NCI-H524 treated with DMSO at 0.1 percent for 48 hours (cell line): ENCODE measurements around the gene INSC.

Source experiments
- DNase-seq: peaks from one replicate; lab custom pipeline; 2025; lab: John Stamatoyannopoulos, UW

INSC gene

DNA sequence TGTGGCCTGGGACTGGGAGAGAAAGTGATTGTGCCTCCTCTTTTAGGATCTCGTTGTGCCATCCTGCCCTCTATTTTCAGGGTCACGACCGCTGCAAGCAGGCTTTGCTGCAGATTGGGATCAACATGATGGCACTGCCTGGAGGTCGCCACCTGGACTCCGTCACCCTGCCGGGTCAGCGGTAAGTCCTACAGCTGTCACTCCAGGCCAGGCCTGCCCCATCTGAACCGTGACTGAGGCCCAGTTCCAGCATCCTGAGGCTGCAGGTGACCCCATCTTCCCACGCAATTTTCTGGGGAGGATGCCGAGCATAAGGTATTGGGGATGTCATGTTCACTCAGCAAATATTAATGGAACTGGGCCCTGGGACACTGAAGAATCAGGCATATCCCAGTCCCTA lies 34.3 kb downstream of the INSC start:
- no peak for DNase-seq

DNA sequence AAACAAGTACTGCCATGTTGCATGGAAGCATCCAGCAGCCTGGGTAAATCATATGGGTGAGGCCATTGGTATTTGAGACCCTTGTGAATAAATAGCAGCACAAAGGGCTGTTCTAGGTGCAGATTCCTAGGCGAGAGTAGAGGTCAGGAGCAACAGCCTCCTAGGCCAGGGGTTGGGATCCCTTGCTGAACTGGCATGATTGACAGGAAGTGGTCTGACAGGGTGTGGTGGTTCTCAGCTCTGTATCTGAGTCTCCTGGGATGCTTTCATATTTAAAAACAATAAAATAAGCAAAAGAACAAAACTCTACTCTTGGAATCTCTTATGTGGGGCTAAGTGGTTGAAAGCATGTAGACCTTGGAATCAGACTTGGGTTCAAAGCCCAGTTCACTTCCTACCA lies 35.8 kb downstream of the INSC start:
- DNase-seq = no peak

DNA sequence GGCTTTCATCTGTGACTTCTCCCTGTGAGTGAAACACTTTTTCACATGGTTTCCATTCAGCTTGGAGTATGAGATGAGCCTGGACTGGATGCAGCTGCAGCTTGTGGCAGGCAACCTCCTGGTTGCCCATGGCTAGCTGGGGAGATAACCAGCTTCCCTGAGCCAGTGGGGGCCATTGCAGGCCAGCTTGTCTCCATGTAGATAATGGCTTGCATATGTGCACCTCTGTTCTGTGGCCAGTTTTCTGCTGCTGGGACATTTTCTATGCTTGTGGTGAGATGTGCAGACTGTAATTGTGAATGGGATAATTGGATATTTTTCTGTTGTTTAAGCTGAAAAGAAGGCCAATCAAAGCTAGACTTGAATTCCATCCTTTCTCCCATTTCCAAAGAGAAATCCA lies 38.5 kb downstream of the INSC start:
- DNase-seq = no peak

DNA sequence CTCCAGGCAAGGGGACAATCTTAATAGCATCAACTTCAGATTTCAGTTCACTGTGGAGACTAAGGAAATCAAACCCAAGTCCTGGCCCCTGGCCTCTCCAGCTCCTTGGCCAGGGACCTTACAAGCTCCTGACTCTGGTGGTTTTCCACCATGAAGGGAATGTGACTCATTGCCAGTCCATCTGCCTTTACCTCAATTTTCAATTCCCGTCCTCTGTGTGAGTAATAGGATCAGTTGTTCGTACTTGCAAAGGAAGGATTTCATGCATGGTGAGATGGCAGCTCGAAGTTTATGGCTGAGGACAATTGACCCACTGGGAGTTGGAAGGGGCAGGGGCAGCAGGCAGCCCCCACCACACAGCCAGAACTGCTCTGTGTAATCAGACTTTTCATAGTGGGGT lies 42.5 kb downstream of the INSC start:
- no peak for DNase-seq

DNA sequence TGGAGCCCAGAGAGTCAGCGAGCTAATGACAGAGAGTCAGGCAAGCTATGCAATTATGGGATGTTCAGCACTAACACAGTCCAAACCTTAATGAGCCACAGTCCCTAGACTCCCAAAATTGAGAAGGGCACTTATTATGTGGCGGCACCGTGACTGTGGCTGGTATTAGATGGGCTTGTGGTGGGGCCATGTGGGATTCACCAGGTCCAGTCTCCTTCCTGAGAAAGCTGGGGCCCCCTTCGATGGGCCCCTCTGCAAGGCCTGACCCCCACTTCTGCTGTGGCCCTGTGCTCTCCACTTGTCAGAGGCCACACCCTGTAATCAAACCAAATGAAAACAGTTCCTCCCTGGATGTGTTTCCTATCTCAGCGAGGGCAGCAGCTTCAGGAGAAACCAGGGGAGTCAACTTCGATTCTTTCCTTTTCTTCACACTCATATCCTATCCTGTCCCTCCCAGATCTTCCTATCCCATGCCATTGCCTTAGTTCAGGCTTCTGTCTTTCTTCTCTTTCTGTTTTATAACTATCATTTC lies 42.9 kb downstream of the INSC start:
- DNase-seq = no peak

DNA sequence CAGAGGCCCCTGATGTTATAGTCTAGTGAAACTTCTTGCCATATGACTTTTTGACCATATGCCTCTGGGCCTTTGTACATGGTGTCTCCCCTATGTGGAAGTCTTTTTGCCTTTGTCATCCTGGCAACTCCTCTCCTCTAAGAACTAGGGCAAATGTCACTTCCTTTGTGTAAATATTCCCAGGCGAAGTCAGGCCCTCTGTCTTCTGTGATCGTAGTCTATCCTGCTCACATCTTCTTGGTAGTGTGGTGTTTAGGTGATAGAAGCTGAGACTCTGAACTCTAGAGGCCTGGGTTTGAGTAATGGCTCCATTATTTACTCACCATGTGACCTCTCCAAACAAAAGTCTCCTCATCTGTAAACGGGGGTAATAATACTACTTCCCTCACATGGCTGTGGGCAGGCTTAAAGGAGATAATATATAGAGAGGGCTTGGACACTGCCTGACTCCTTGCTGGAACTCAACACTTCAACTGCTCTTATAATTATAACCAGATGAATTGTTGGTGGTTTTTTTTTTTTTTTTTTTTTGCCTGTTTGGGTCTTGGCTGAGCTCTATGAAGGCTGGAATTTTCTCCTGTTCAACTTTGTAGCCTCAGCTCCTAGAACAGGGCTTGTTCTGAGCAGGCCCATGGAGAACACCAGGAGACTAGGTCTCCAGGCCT lies 43.8 kb downstream of the INSC start:
- DNase-seq = no peak

DNA sequence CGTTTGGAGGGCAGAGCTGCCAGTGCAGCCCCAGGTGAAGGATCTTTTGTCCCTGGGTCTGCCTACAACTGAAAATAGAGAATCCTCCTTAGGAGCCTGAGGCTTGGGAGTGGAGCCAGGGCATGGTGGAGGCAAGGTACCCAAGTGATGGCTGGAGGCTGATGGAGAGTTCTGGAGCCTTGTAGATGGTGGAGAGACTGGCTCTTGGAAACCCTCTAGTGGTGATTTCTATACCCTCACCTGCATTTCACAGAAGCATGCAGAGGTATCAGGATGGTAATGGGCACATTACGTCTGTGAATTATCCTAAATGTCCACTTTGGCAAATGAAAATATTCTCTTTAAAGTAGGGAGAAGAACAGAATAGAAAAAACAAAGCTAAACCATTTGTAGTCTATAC lies 44.4 kb downstream of the INSC start:
- no peak for DNase-seq

DNA sequence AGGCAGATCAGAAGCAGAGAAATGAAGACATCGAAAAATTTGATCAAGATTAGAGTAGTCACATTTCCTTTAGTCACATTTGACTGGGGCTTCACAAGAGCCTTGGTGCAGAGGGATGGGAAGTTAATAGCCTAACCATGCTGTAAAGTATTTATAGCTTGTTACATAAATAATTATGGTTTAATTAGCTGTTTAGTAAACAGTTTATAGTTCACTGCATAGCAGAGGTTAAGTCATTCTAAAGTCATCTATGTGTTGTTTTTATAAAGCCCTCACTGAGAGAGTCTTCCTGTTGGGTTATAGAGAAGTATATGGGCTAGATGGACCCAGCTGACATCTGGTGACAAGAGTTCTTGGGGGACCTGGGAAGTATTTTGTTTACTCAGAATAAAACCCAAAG lies 47.1 kb downstream of the INSC start:
- no peak for DNase-seq

DNA sequence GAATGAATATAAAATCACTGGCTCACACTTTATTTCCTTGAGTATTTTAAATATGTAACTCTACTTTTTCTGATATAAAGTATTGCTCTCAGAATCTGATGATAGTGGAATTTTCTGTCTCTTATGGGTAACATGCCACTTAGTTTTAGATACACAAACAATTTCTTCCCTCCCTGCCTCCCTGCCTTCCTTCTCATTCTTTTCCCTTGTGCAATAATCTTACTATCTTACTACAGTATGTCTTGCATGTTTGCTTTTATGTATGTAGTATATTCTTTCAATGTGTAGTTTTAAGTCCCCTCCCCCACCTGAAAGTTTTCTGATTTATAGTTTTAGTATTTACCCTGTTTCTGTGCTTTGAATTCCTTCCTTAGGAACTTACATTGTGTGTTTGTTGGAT lies 48.4 kb downstream of the INSC start:
- DNase-seq = no peak

DNA sequence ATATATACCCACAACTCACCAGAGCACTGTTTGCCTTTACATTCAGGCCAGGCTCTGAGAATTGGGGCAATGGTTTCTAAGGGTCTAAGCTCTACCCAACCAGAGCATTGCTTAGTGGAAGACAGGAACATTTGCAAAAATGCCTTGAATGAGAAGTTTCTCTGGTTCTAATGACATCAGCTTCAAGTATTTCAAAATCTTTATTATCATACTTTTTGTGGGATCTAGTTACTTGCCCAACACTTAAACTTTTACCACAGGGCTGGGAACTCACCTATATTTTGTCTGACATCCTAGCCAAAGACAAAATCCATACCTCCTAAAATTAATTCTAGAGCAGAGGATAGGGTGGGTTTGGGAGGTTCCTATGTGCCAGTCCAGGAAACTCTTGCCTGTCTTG lies 51.5 kb downstream of the INSC start:
- DNase-seq = no peak

DNA sequence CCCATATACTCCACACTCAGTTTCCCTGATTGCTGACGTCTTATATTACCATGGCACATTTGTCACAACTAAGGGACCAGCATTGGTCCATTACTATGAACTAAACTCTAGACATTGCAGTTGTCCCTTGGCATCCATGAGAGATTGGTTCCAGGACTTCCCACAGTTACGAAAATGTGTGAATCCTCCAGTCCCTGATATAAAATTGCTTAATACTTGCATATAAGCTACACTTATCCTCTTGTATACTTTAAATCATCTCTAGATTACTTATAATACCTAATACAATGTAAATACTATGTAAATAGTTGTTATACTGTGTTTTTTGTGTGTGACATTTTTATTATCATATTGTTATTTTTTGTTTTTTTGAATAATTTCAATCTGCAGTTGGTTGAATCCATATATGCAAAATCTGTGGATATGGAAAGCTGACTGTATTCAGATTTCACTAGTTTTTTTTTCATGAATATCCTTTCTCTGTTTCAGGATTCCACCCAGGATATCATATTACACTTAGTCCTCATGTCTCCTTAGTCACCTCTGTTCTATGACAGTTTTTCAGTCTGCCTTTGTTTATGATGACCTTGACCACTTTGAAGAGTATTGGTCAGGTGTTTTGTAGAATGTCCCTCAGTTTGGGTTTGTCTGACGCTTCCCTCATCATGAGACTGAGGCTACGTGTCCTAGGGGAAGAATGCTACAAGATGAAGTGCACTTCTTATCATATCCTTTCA lies 55.3 kb downstream of the INSC start:
- no peak for DNase-seq

DNA sequence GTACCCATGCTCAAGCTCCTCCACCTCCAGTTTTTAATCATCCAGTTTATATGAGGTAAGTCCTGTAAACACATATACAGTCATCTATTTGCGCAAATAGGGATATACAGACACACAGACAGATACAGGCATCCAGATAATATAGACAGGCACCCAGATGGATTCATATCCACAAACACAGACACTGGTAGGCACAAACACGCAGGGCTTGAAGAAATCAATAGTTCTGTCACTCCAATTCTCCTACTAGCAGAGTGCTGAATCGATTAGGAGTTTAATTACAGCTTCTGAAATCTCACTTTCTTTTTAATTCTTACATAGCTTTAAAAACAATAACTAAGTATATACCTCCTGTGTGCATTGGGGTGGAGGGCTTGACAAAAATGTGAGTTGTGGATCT lies 56.0 kb downstream of the INSC start:
- DNase-seq = no peak

DNA sequence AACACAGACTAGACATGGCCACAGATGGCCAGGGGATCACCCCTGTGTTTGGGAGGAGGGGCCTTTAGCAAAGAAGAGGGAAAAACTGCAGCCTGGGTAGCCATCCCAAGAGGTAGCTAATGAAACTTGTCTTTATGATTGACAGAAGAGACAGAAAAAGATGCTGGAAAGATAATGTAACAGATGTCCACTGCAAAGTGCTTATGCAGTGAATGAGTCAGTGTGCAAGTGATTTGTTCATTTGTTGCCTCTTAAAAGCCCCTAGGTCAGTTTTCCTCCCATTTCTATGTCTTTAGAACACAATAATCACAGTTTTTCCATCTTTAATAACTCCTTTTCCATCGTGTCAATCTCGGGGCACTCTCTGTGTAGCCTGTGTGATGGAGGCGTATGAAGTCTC lies 57.2 kb downstream of the INSC start:
- peak; percentile 45 for DNase-seq

DNA sequence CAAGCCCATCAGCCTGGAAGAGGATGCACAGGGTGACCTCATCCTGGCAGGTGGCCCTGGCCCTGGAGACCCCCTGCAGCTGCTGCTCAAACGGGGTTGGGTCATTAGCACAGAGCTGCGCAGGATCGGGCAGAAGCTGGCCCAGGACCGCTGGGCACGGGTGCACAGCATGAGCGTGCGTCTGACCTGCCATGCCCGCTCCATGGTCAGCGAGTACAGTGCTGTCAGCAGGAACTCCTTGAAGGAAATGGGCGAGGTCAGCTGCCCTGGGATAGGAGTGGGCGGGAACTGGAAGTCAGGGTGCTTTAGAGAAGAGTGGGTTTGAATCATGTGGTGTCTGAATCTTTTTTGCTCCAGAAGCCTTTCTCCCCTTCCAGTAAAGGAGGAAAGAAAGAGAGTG lies 61.1 kb downstream of the INSC start:
- DNase-seq = no peak

DNA sequence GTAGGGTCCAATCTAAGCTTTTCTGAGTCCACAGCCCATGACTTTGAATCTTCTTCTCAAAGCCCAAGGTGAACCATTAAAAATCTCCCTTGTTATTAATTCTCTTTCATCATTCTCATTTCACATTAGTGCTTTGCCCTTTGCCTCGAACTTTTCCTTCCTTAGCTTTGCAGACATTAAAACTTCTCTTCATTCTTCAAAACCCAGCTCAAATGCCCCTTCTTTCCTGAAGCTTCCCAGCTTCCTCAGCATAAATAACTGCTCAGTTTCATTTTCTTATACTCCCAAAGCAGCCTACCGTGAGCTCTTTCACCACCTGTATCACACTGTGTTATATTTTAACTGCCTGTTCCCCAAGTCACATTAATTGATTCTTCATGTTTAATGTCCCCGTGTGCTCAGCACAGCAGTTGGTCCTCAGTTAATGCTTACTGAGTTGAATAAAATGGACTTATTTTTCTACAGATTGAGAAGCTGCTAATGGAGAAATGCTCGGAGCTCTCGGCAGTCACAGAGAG lies 62.0 kb downstream of the INSC start:
- no peak for DNase-seq

DNA sequence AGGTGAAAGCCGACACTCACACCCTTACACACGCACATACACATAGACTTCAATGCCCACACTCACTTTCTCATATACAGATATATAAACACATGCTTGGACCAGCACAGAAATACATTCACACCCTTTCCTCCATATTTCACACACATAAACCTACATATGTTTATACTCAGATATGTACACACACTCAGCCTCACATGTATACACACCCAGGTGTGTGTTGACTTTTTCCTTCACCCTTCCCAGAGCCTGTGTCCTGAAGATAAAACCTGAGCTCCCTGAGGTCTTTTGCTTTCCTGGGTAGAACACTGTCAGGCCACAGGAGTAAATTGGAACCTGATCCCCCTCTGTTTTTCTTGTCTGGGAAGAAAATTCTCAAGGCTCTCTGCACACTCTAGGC lies 62.8 kb downstream of the INSC start:
- no peak for DNase-seq

DNA sequence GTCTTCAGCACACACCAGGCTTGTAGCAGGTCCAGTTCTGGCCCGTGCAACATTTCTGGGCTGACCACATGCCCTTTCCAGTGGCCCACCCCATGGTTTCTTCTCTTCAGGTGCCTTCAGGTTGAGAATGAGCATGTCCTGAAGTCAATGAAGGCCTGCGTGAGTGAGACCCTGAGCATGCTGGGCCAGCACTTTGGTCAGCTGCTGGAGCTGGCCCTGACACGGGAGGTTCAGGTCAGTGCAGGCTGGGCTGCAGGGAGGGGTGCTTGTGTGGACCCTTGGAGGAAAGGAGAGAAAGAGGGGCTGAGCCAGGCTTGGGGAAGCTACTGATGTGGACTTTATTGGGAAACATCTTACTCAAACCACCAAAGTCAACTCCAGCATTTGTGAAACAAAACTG lies 63.5 kb downstream of the INSC start:
- DNase-seq = no peak

DNA sequence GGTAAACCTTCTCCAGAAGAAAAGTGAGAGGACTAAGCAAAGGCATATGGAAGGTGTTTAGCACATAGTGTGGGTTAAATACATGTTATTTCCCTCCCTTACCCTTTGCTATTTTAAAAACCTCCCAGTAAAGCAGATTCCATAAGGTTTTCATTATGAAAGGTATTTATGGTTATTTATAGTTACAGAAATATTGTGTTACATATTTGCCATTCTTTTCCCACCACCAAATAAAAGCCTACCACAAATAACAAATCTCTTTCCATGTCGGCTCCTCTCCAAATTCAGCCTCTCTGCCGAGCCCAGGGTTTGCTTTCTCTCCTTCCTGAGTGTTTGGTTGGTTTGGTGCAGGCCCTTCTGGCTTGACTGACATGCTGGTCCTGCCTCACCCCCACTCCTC lies 64.4 kb downstream of the INSC start:
- no peak for DNase-seq

DNA sequence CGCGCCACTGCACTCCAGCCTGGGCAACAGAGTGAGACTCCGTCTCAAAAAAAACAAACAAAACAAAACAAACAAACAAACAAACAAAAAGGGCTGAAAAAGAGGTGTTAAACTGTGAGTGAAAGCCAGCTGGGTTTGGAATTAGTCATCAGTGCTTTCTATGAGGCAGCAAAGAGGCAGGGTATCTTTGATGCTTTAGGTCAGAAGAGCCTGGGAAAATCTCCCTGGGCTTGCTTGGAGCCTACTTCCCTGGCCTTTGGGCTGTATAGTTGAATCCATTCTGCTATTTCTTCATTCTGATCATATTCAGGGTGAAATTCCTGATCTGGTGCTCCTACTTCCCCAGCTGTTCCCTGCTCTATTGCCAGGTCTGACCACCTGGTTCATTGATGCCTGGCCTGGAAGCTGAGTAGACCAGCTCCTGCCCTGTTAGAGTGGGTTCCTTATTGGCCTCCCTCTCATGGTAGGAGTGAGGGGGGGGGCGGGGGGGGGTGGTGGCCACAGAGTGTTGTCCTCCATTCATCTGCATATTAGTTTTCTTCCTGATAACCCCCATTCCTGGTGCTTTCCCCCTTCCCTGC lies 65.6 kb downstream of the INSC start:
- no peak for DNase-seq

DNA sequence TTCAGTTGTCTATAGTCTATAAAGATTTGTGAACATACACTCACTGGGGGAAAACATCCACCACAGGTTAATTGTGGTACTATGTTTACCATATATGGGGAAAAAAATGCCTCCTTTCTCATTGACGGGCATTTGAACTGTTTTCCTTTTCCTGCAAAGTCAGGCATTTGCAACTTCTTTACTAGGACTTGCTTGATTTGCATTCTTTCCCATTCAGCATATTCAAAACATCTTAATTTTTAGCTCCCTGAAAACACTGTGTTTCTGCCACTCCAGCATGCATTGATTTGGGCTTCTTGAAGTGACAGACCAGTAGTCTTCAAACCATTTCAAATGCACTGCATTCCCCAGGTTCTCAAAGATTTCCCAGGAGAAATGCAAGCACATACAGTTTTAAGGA lies 67.6 kb downstream of the INSC start:
- DNase-seq = no peak

DNA sequence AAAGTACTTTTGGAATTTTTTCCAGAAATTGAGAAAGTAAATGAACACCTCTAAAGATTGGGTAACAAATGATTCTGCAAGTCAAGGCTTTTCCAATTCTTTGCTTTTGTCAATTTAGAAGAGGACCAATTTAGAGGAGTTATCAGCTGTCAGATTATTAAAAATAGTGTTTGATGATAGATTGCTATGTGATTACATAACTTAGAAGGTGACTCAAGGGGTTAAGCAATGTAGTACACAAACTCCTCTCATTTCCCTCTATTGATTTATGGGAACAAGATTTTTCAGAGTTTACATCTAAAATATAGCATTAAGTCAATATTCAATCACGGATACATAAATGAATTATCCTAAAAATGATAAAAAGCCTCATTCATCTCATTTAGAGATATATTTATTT lies 70.3 kb downstream of the INSC start:
- DNase-seq = no peak

DNA sequence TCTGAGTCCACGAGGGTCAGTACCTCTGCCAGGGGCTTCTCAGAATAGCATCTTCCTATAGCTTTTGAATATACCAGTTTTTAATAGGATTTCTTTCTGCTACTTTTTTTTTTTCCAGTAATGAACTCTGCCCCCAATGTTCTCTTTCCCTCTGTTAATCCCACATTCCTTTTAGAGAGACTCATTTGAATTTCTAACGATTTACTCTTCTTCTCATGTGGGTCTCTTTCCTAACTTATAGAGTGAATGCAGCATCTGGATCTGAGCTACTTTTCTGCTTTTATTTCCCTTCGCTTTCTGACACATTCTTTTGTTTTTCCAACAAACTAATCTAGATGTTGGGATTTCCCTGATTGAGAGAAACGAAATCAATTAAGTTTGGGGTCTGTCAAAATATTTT lies 71.4 kb downstream of the INSC start:
- no peak for DNase-seq

DNA sequence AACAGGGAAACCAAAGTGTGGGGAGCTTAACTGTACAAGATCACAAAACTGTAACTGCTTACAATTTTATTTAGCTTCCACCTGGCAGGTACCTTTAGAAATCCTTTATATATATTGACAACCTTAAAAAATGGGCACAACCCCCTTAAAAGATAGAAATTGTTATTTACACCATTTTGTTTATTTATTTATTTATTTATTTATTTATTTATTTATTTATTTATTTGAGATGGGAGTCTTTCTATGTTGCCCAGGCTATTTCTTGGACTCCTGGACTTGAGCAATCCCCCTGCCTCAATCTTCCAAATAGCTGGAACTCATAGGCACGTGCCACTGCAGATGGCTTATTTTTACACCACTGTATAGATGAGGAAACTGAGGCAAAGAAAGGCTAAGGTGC lies 74.5 kb downstream of the INSC start:
- DNase-seq = no peak
